ENCODE data around the gene BORCS6. TPM values are rescaled to one million over a fixed set of nuclear protein-coding genes. Genes with fewer than 3 reads are reported as not detected.
A peak's percentile ranks its signal among the peaks of the same experiment; 100 is the strongest.

BORCS6 gene
- total and polyA plus RNA-seq, 9 of the 15 experiments (the other 6 are each of a cell fraction or from before 2014, with no cell fraction given): 0.01 to 7.4 (median 2.3) TPM

DNA sequence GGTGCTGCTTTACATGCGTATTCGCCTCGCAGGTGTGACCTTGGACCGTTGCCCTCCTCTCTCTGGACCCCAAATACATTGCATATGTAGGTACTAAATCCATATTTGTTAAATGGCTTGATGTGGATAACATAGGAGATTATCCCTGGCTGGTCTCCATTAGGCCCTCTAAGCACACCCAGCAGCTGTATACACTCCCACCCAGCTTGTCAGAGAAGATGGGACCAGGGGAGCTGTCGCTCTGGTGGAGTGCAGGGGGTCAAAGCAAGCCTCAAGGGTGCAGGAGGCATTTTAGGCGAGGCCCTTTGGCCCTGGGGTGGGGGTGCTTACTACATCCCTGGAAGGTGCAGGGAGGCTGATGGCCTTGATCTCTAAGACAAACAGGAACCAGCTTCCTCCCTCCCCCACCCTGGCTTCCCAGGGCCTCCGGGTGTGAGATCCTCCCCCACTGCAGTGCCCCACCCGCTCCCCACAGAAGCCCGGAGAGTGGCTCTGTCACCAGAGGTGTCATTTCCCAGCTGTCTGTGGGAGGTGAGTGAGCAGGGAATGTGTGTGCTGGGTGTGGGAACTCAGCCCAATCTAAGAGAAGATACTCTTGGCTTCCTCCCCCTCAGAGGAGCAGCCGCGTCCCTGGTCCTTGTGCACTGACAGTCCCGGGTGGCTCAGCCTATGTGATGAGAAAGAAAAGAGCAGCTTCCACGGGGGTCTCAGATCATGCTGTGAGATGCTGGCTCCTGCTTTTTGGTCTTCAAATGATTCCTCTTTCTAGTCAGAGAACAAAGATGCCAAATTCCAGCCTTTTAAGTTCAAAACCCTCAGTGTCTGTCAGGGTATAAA is 25.8 kb downstream of the BORCS6 start (continued):
- TF ChIP-seq, protein P1, sequence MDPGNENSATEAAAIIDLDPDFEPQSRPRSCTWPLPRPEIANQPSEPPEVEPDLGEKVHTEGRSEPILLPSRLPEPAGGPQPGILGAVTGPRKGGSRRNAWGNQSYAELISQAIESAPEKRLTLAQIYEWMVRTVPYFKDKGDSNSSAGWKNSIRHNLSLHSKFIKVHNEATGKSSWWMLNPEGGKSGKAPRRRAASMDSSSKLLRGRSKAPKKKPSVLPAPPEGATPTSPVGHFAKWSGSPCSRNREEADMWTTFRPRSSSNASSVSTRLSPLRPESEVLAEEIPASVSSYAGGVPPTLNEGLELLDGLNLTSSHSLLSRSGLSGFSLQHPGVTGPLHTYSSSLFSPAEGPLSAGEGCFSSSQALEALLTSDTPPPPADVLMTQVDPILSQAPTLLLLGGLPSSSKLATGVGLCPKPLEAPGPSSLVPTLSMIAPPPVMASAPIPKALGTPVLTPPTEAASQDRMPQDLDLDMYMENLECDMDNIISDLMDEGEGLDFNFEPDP (CRISPR knock-in tag; IDR thresholded peaks at IDR 0.05): no peak
- no peak for TF ChIP-seq RBM17 (IDR thresholded peaks at IDR 0.05; ENCODE audit: borderline replicate concordance, low read depth, low read length)
- no peak for TF ChIP-seq ZNF143 (CRISPR knock-in tag; IDR thresholded peaks at IDR 0.05)
- TF ChIP-seq NFYB (IDR thresholded peaks at IDR 0.05; ENCODE audit: extremely low read depth, insufficient read length): no peak
- TF ChIP-seq SMARCE1 (IDR thresholded peaks at IDR 0.05): peak; percentile 36; the same call in 1 of the 2 replicates
- TF ChIP-seq HDAC3 (IDR thresholded peaks at IDR 0.05; ENCODE audit: borderline replicate concordance, partially characterized antibody): no peak
- peak; percentile 52; the same call in 1 of the 2 replicates for TF ChIP-seq NBN (IDR thresholded peaks at IDR 0.05; ENCODE audit: low read depth)
- TF ChIP-seq PYGO2 (tag; IDR thresholded peaks at IDR 0.05): no peak
- no peak for TF ChIP-seq HLTF (IDR thresholded peaks at IDR 0.05)
- no peak for TF ChIP-seq CCAR2 (IDR thresholded peaks at IDR 0.05; ENCODE audit: low read depth, low read length)
- TF ChIP-seq TEAD4 (IDR thresholded peaks at IDR 0.05; ENCODE audit: low read length): 0 out of 2 replicates have a peak, but pooled peaks have one; percentile 14
- TF ChIP-seq TEAD4 (CRISPR knock-in tag; IDR thresholded peaks at IDR 0.05; ENCODE audit: borderline replicate concordance): no peak
- TF ChIP-seq CBX5 (IDR thresholded peaks at IDR 0.05; ENCODE audit: borderline replicate concordance, low read depth): no peak
- peak; percentile 62; the same call in 1 of the 2 replicates for TF ChIP-seq SOX6 (IDR thresholded peaks at IDR 0.05)
- TF ChIP-seq TEAD1 (CRISPR knock-in tag; IDR thresholded peaks at IDR 0.05): peak in 1 of 2 experiments; percentile 85; a peak in 2 of 4 replicates
- 0 out of 2 replicates have a peak, but pooled peaks have one; percentile 34 for TF ChIP-seq OTX1 (CRISPR knock-in tag; IDR thresholded peaks at IDR 0.05)
- TF ChIP-seq ARID1B (IDR thresholded peaks at IDR 0.05): peak; percentile 65; the same call in 1 of the 2 replicates
- TF ChIP-seq SP1 (CRISPR knock-in tag; IDR thresholded peaks at IDR 0.05): 0 out of 2 replicates have a peak, but pooled peaks have one; percentile 32
- peak; percentile 80 for TF ChIP-seq HDAC2 (IDR thresholded peaks at IDR 0.05)
- TF ChIP-seq EP400 (IDR thresholded peaks at IDR 0.05): peak; percentile 55
- no peak for TF ChIP-seq SIRT6 (IDR thresholded peaks at IDR 0.05; ENCODE audit: low read depth, low read length)
- TF ChIP-seq KHSRP (IDR thresholded peaks at IDR 0.05): no peak
- TF ChIP-seq MTA3 (IDR thresholded peaks at IDR 0.05; ENCODE audit: borderline replicate concordance): peak; percentile 67; the same call in 1 of the 2 replicates
- TF ChIP-seq DPF2 (IDR thresholded peaks at IDR 0.05): peak; percentile 56
- peak; percentile 77; the same call in 1 of the 2 replicates for TF ChIP-seq GATAD2B (IDR thresholded peaks at IDR 0.05; ENCODE audit: borderline replicate concordance)
- TF ChIP-seq, protein P2, sequence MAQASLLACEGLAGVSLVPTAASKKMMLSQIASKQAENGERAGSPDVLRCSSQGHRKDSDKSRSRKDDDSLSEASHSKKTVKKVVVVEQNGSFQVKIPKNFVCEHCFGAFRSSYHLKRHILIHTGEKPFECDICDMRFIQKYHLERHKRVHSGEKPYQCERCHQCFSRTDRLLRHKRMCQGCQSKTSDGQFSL (CRISPR knock-in tag; IDR thresholded peaks at IDR 0.05): peak; percentile 69; the same call in 1 of the 2 replicates
- TF ChIP-seq, protein P2 (tag; IDR thresholded peaks at IDR 0.05): no peak; a peak in 1 of 4 replicates
- no peak for TF ChIP-seq KDM4B (IDR thresholded peaks at IDR 0.05; ENCODE audit: borderline replicate concordance in 2 of 2, low read depth in 1 of 2)
- peak; percentile 44; the same call in 1 of the 2 replicates for TF ChIP-seq TCF3 (CRISPR knock-in tag; IDR thresholded peaks at IDR 0.05)
- no peak for TF ChIP-seq ZSCAN29 (IDR thresholded peaks at IDR 0.05)
